Measurements from ENCODE around the gene TXK.
A peak's percentile ranks its signal among the peaks of the same experiment; 100 is the strongest.

GRCh38 chr4:48127231-48127630, 6.8 kb downstream of the TXK start:
- TF ChIP-seq POLR2A (IDR thresholded peaks at IDR 0.05) = no peak
- TF ChIP-seq POLR2AphosphoS5 (IDR thresholded peaks at IDR 0.05) = peak; percentile 75
- TF ChIP-seq, protein P1, sequence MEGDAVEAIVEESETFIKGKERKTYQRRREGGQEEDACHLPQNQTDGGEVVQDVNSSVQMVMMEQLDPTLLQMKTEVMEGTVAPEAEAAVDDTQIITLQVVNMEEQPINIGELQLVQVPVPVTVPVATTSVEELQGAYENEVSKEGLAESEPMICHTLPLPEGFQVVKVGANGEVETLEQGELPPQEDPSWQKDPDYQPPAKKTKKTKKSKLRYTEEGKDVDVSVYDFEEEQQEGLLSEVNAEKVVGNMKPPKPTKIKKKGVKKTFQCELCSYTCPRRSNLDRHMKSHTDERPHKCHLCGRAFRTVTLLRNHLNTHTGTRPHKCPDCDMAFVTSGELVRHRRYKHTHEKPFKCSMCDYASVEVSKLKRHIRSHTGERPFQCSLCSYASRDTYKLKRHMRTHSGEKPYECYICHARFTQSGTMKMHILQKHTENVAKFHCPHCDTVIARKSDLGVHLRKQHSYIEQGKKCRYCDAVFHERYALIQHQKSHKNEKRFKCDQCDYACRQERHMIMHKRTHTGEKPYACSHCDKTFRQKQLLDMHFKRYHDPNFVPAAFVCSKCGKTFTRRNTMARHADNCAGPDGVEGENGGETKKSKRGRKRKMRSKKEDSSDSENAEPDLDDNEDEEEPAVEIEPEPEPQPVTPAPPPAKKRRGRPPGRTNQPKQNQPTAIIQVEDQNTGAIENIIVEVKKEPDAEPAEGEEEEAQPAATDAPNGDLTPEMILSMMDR (IDR thresholded peaks at IDR 0.05) = no peak

Measured in prostate gland (tissue), 2 donors.